Upper lobe of right lung (tissue), 1 donor: ENCODE data around the gene RFX2. TPM values are rescaled to one million over a fixed set of nuclear protein-coding genes. Genes with fewer than 3 reads are reported as not detected.

Experiments used
- ATAC-seq: fragments of 200-7000 bp; cut with Tn5 transposase; one replicate; pipeline ENCODE4 v1.9.1; 2020; ENCODE audit warnings: mild to moderate bottlenecking, moderate library complexity
- DNase-seq: peaks from one replicate; pipeline ENCODE4 v3.0.0-alpha.2; 2020
- H3K27ac ChIP-seq: fragments of 200-600 bp; one replicate; pipeline ENCODE4 v1.8.0; 2022
- H3K27me3 ChIP-seq: fragments of 200-600 bp; one replicate; pipeline ENCODE4 v1.8.0; 2022; ENCODE audit warnings: mild to moderate bottlenecking
- H3K36me3 ChIP-seq: fragments of 200-600 bp; one replicate; pipeline ENCODE4 v1.8.0; 2022
- H3K4me1 ChIP-seq: fragments of 200-600 bp; one replicate; pipeline ENCODE4 v1.8.0; 2022
- H3K4me3 ChIP-seq: fragments of 200-600 bp; one replicate; pipeline ENCODE4 v1.8.0; 2022; ENCODE audit warnings: mild to moderate bottlenecking
- H3K9me3 ChIP-seq: fragments of 200-600 bp; one replicate; pipeline ENCODE4 v1.8.0; 2022
- intact Hi-C: fragments of 100-400 bp; cut with DNase I; formaldehyde crosslinking; loops from one replicate; pipeline ENCODE4 v1.11.0; 2022
- total RNA-seq: library from RNA; stranded (reverse); fragmentation: NEBNext Ultra II Directional; extraction: Animal tissue kit (Norgen Biotek cat#: 25700); gene quantifications from one replicate; pipeline ENCODE4 v1.2.1, GENCODE V29; 2021
- TF ChIP-seq, protein P1 (sequence below): fragments of 200-600 bp; IDR thresholded peaks from one replicate; pipeline ENCODE4 v1.8.0; 2022; ENCODE audit warnings: antibody characterized with exemption
- donor health status: DM: no; HTN: yes; CAD: no; lungs with severe emphysema.

RFX2 gene
- total RNA-seq, 1 donor from 2014 or later, result 11.7 TPM

DNA sequence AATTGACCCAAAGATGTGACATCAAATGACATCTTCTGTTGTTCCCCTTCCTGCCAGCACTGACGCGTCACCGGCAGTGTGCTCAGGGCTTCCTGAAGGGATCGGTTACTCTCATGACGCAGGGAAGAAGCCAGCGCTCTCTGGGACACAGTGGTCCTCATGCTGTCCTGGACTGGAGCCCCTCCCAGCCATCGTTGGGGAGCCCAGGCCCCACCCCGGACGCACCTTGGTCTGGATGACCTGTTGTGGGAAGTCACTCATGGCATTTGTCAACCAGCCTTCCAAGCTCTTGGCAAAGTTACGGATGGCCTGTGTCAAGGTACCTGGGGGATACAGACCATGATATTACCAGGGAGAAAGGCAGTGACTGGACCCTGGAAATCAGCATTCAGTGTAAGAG lies 106.3 kb downstream of the RFX2 start:
- H3K4me1 ChIP-seq, result no peaks in the 10 kb centered on the region
- ATAC-seq, result no peak

DNA sequence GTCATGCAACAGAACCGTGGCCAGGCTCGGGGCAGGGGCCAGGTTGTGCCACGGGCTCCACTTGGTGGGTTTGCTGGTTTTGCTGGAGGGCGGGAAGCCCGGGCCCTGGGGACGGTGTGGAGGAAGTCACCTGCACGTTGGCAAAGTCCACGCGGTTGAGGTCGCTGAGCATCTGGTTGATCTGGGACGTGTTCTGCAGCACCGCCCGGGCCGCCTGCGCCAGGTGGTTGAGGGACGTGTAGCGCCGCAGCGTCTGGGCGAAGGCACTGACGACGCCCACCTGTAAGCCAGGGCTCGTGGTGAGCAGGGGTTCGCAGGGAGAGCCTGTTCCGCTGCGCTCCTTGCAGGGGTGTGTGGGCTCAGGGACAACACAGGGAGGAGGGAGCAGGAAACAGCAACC lies 107.7 kb downstream of the RFX2 start:
- no peak overlapping the region for H3K27ac ChIP-seq
- no peaks in the 10 kb centered on the region for H3K4me1 ChIP-seq
- H3K36me3 ChIP-seq, result peaks cover 9% of the 10 kb centered on the region
- no peak for ATAC-seq
- intact Hi-C loops, result no loop called here
- H3K9me3 ChIP-seq, result no peaks in the 10 kb centered on the region
- H3K27me3 ChIP-seq, result no peaks in the 10 kb centered on the region
- DNase-seq, result no peak
- TF ChIP-seq, protein P1, sequence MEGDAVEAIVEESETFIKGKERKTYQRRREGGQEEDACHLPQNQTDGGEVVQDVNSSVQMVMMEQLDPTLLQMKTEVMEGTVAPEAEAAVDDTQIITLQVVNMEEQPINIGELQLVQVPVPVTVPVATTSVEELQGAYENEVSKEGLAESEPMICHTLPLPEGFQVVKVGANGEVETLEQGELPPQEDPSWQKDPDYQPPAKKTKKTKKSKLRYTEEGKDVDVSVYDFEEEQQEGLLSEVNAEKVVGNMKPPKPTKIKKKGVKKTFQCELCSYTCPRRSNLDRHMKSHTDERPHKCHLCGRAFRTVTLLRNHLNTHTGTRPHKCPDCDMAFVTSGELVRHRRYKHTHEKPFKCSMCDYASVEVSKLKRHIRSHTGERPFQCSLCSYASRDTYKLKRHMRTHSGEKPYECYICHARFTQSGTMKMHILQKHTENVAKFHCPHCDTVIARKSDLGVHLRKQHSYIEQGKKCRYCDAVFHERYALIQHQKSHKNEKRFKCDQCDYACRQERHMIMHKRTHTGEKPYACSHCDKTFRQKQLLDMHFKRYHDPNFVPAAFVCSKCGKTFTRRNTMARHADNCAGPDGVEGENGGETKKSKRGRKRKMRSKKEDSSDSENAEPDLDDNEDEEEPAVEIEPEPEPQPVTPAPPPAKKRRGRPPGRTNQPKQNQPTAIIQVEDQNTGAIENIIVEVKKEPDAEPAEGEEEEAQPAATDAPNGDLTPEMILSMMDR, result no peak
- no peak overlapping the region for H3K4me3 ChIP-seq

More for the DNA sequence above, 106.3 kb downstream of the RFX2 start:
- no peak for DNase-seq
- intact Hi-C loops, result no loop called here
- TF ChIP-seq, protein P1, result no peak
- peaks cover 11% of the 10 kb centered on the region for H3K36me3 ChIP-seq
- H3K27ac ChIP-seq, result no peak overlapping the region
- no peaks in the 10 kb centered on the region for H3K27me3 ChIP-seq
- H3K4me3 ChIP-seq, result no peak overlapping the region
- no peaks in the 10 kb centered on the region for H3K9me3 ChIP-seq

DNA sequence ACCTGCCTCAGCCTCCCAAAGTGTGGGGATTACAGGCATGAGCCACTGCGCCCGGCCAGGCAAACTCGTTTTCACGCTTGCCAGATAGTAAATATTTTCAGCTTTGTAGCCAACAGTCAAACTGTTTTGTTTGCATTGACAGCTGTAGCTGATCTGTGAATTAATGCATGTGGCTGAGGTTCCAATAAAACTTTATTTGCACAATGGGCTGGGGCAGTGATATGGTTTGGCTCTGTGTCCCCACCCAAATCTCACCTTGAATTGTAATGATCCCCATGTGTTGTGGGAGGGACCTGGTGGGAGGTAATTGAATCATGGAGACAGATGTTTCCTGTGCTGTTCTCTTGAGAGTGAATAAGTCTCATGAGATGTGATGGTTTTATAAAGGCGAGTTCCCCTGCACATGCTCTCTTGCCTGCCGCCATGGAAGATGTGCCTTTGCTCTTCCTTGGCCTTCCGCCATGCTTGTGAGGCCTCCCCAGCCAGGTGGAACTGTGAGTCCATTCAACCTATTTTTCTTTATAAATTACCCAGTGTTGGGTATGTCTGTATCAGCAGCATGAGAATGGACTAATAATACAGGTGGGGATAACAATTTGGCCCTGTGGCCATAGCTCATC lies 110.0 kb downstream of the RFX2 start:
- Histone ChIP-seq H3K27me3 (no peaks in the 10 kb centered on the region), H3K4me3 (no peak overlapping the region), H3K4me1 (no peaks in the 10 kb centered on the region), H3K27ac (no peak overlapping the region), H3K36me3 (peaks cover 9% of the 10 kb centered on the region), H3K9me3 (no peaks in the 10 kb centered on the region)
- intact Hi-C loops, result no loop called here
- TF ChIP-seq, protein P1, result no peak
- DNase-seq (no peak), ATAC-seq (no peak)

DNA sequence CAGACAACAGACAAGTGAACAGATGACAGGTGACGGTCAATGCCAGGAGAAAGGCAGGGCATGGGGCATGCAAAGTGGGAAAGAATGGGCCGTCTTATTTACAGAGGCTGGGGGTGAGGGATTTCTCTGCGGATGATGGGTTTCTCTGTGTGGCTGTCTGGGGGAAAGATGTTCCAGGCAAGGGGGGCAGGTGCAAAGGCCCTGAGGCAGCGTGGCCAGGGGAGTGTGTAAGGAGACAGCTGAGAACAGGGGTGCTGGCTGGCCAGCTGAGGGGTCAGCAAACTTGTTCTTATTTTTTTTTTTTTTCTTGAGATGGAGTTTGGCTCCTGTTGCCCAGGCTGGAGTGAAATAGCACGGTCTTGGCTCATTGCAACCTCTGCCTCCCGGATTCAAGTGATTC lies 110.6 kb downstream of the RFX2 start:
- TF ChIP-seq, protein P1, result no peak
- H3K4me3 ChIP-seq, result no peak overlapping the region
- ATAC-seq, result no peak
- no peaks in the 10 kb centered on the region for H3K27me3 ChIP-seq
- DNase-seq, result no peak
- H3K27ac ChIP-seq, result no peak overlapping the region
- peaks cover 1% of the 10 kb centered on the region for H3K4me1 ChIP-seq
- intact Hi-C loops, result no loop called here
- H3K36me3 ChIP-seq, result peaks cover 9% of the 10 kb centered on the region
- no peaks in the 10 kb centered on the region for H3K9me3 ChIP-seq

DNA sequence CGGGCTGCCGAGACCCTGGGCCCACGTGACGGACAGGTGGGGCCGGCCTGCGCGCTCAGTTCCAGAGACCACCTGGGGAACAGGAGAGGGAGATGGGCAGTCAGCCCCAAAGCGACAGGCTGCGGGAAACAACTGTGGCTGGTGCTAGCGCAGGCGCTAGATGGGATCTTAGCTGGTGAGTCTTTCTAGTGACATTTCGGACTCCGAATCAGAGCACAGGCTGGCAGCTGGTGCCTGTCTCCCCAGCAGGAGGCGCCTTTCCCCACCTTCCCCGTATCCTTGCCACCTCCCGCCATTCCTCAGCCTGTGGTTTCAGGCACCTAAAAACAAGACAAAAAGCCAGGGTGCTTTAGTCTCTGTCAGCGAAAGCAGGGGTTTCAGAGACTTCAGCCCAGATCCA lies 112.9 kb downstream of the RFX2 start:
- Histone ChIP-seq H3K27me3 (no peaks in the 10 kb centered on the region), H3K4me1 (peaks cover 11% of the 10 kb centered on the region), H3K27ac (no peak overlapping the region), H3K9me3 (no peaks in the 10 kb centered on the region), H3K4me3 (no peak overlapping the region), H3K36me3 (peaks cover 1% of the 10 kb centered on the region)
- ATAC-seq (no peak), DNase-seq (no peak)
- intact Hi-C loops, result no loop called here
- TF ChIP-seq, protein P1, result no peak
